AG10803 (cell line): ENCODE measurements around the gene IL31RA.

Experiments used
- DNase-seq: peaks from one replicate; pipeline ENCODE4 v3.0.0; 2010; ENCODE audit warnings: low read depth
- H3K4me3 ChIP-seq: 2 replicates; pipeline ENCODE4 v1.5.1; 2011; ENCODE audit warnings: mild to moderate bottlenecking, low read length, control low read depth
- TF ChIP-seq, protein P1 (sequence below): conservative IDR thresholded peaks from 2 replicates; pipeline ENCODE4 v1.5.1; 2011; ENCODE audit warnings: mild to moderate bottlenecking, low read length, control low read depth, inconsistent platforms

Gene IL31RA

DNA sequence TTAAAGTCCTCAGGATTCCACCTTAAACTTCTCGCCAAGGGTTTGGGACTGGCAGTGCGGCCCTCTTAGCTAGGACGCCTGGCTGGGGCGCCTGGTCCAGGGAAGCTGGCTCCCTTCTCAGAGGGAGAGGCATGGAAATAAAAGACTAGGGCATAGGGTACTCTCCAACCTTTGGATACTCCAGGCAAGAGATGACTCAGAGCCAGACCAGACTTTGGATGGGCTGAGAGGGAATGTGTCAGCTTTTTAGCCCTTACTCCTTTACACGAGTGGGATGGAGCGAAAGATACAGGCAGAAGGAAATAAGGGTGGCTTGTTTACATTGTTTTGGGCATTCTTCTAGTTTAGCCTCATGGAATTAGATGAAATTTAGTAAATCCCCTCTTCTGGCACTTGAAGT is 48.2 kb downstream of the IL31RA start:
- H3K4me3 ChIP-seq, result no peak overlapping the region
- DNase-seq, result peak; percentile 49
- TF ChIP-seq, protein P1, sequence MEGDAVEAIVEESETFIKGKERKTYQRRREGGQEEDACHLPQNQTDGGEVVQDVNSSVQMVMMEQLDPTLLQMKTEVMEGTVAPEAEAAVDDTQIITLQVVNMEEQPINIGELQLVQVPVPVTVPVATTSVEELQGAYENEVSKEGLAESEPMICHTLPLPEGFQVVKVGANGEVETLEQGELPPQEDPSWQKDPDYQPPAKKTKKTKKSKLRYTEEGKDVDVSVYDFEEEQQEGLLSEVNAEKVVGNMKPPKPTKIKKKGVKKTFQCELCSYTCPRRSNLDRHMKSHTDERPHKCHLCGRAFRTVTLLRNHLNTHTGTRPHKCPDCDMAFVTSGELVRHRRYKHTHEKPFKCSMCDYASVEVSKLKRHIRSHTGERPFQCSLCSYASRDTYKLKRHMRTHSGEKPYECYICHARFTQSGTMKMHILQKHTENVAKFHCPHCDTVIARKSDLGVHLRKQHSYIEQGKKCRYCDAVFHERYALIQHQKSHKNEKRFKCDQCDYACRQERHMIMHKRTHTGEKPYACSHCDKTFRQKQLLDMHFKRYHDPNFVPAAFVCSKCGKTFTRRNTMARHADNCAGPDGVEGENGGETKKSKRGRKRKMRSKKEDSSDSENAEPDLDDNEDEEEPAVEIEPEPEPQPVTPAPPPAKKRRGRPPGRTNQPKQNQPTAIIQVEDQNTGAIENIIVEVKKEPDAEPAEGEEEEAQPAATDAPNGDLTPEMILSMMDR, result no peak

DNA sequence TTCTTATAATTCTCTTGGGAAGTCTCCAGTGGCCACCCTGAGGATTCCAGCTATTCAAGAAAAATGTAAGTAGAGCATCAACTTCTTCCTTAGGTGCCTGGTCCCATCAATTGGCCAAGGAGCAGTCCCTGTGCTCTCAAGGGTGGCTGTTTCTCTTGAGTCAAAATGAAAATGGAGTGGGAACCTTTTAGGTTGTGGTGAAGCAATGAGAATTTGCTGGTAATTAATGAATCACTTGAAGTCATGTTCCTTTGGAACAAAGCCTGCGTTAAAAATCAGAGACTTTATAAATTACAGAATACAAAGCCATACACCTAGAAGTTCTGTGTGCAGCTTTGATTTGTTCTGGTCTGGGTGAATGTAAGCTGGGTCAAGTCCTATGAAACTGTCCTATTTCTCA is 48.9 kb downstream of the IL31RA start:
- H3K4me3 ChIP-seq, result no peak overlapping the region
- DNase-seq, result no peak
- TF ChIP-seq, protein P1, result no peak

DNA sequence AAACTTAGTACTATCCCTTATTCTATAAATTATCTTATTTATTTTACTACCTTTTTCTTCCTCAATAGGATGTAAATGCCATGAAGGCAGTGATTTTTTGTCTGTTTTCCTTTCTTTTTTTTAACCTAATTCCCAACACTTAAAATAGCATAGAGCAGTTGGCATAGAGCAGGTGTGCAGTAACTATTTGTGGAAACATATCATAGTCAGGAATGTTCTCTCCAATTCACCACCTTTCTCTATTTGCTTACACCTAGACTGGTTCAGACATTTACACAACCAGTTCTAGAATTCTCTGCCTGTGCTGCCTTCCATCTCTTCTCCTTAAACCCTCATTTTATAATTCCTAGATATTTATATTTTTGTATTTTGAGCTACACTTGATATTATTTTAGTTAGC is 49.6 kb downstream of the IL31RA start:
- no peak for DNase-seq
- TF ChIP-seq, protein P1, result no peak

DNA sequence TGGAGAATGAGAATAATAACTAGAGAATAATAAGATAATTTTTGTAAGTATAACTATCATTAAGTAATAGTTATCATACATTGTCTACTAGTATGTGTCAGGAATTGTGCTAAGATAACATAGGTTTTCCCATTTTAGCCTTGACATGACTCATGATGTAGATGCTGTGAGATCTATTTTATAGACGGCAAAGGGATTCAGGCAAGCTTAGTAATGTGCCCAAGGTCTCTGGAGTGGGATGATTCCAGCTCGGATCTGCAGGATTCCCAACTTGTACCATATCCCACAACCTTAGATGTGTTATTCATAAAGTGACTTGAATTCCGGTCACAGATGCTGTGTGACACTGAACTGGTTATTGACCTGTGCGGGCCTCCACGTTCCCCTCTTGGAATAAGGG is 51.5 kb downstream of the IL31RA start:
- DNase-seq, result no peak
- TF ChIP-seq, protein P1, result no peak
- H3K4me3 ChIP-seq, result no peak overlapping the region

More for the DNA sequence above, 49.6 kb downstream of the IL31RA start:
- H3K4me3 ChIP-seq, result no peak overlapping the region

DNA sequence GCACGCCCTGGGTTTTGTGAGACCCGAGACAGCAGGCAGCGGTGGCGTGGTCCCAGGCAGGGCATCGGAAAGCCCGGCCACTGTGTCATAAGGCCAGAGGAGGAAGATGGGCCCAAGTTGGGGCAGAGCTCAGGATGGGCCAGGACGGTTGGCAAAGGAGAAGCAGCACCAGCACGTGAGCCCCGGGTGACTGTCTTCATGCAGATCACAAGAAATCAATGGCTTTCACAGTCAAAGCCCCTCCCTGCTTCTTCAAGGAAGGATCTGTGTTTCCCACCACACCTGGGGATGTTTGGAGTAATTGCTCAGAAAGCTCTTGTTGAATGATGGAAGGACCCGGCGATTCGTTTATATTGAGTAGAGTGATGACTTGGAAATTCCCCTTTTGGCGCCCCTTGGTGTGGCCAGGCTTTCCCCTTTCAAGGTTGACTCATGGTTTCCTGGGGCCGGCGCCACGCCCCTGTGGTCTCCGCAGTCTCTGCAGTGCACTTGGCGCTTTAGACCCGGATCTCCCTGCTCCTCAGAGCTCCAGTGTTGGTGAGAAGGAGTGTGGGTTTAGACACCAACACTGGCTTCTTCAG is 52.1 kb downstream of the IL31RA start:
- DNase-seq, result no peak
- TF ChIP-seq, protein P1, result no peak
- no peak overlapping the region for H3K4me3 ChIP-seq

DNA sequence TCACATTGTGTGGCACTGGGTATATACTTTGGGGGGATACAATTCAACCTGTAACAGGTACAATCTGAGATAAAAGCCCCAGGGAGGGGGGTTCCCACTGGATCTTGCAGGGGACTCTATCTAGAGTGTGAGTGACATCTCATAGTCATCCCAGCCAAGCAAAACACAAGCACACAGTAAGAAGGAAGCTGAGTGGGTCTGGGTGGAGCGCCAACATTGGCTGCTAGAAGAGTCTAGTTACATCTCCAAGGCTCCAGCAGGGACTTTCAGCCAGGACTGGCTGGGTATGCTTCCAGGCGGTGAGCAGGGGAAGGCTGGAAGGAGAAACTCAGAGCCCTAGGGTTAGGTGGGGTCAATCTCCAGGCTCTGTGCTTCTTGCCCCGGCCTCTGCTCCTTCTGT is 53.0 kb downstream of the IL31RA start:
- TF ChIP-seq, protein P1, result no peak
- peak; percentile 47 for DNase-seq
- H3K4me3 ChIP-seq, result no peak overlapping the region

DNA sequence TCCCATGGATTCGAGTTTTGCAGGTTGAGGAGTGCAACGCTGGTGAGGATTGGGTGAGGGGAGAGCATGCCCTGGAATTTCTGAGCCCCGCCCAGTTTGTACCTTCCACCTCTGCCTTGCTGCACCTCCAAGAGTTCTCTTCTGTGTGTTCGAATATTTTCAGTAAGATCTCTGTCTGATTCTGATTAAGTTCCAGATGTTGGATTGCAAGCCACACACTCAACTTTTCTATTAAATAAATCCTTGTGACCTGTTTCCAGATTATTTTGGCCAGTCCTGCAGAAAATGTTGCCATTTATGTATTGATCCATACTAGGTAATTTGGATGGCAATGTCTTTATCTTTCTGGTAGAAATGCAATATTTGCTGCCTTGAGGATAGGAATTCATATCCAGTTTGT is 54.1 kb downstream of the IL31RA start:
- H3K4me3 ChIP-seq, result no peak overlapping the region
- DNase-seq, result no peak
- TF ChIP-seq, protein P1, result no peak
